Transverse colon (tissue), 4 donors: ENCODE results near the gene NRG2. TPM values are rescaled to one million over a fixed set of nuclear protein-coding genes. Genes with fewer than 3 reads are reported as not detected.

ENCODE experiments used
- DNase-seq: peaks from one replicate; pipeline ENCODE4 v3.0.0-alpha.2; 2019
- H3K27ac ChIP-seq, 4 donors: fragments of 200-600 bp; sonication (generic); 2 replicates each; pipeline ENCODE4 v1.5.1; 2016 to 2018; ENCODE audit warnings: inconsistent platforms in 4 of 4
- H3K27me3 ChIP-seq: fragments of 200-600 bp; sonication (generic); 2 replicates; pipeline ENCODE4 v1.5.1; 2017; ENCODE audit warnings: inconsistent platforms
- H3K36me3 ChIP-seq, 4 donors: fragments of 200-600 bp; sonication (generic); 2 replicates each; pipeline ENCODE4 v1.5.1; 2017 to 2019; ENCODE audit warnings: inconsistent platforms in 4 of 4
- H3K4me1 ChIP-seq, 4 donors: fragments of 200-600 bp; sonication (generic); 2 replicates each; pipeline ENCODE4 v1.5.1; 2017 to 2020; ENCODE audit warnings: inconsistent platforms in 4 of 4
- H3K4me3 ChIP-seq, 4 donors: fragments of 200-600 bp; sonication (generic); 1 replicate in 1 of 4; 2 replicates in 3 of 4; pipeline versions ENCODE4 v1.5.1 to v1.6.1; 2017 to 2019; ENCODE audit warnings: inconsistent platforms in 4 of 4
- H3K9me3 ChIP-seq, 2 donors: fragments of 200-600 bp; sonication (generic); 2 replicates each; pipeline ENCODE4 v1.5.1; 2017 to 2019; ENCODE audit warnings: inconsistent platforms in 2 of 2
- EP300 ChIP-seq: sonication (generic); formaldehyde crosslinking; IDR thresholded peaks from one replicate; pipeline ENCODE4 v1.6.1; 2017; ENCODE audit warnings: antibody characterized with exemption, low read depth
- POLR2A ChIP-seq: fragments of 450-650 bp; IDR thresholded peaks from one replicate; pipeline ENCODE4 v1.6.1; 2016; ENCODE audit warnings: antibody characterized with exemption, mild to moderate bottlenecking, moderate library complexity
- POLR2AphosphoS5 ChIP-seq, 3 donors: sonication (generic); formaldehyde crosslinking; IDR thresholded peaks; one replicate each; pipeline ENCODE4 v1.6.1; 2016; ENCODE audit warnings: antibody characterized with exemption in 3 of 3
- WGBS, 2 donors: methylation state at CpG; one replicate each; pipeline ENCODE4 v1.1.5; 2018; ENCODE audit warnings: low coverage in 1 of 2; 5-methylcytosine and 5-hydroxymethylcytosine counted together
- in situ Hi-C, 4 donors: fragments of 200-750 bp; cut with MboI; loops; one replicate each; pipeline versions ENCODE4 v1.15.0 to v1.15.1; 2017; ENCODE audit warnings: low sequenced_read_pairs in 3 of 4, low pct_ligation_motif_present in 1 of 4, low pct_unique_long_range_greater_than_20kb in 1 of 4
- intact Hi-C: fragments of 100-400 bp; cut with DNase I; formaldehyde crosslinking; loops from one replicate; pipeline ENCODE4 v1.15.1; 2023; ENCODE audit warnings: low total_unique reads
- total RNA-seq, 4 donors: library from RNA; depleted of rRNA; stranded (reverse); fragments of >200 nt; gene quantifications; one replicate each; pipeline ENCODE4 v1.1.0, GENCODE V29; 2016
- TF ChIP-seq, protein P1 (sequence below), 5 experiments: fragments of 200-600 bp in 3 of 5; fragments of 450-650 bp in 2 of 5; sonication (generic) in 3 of 5; IDR thresholded peaks; 1 replicate in 2 of 5; 2 replicates in 3 of 5; pipeline ENCODE4 v1.5.1; 2016 to 2017; ENCODE audit warnings: antibody characterized with exemption in 5 of 5, inconsistent platforms in 3 of 5, mild to moderate bottlenecking in 2 of 5, moderate library complexity in 1 of 5

The NRG2 gene
- total RNA-seq, 4 donors from 2014 or later, result 0.68 to 12.3 (median 0.95) TPM; not detected in 1

GRCh38 chr5:139895647-139896046, 147.5 kb downstream of the NRG2 start:
- Histone ChIP-seq H3K27ac (no peak overlapping the region), H3K4me3 (no peak overlapping the region), H3K36me3 (no peaks in the 10 kb centered on the region), H3K27me3 (peaks cover 2% of the 10 kb centered on the region), H3K9me3 (no peaks in the 10 kb centered on the region), H3K4me1 (peaks cover 0 to 11% (median 0%) of the 10 kb centered on the region in 4 donors)
- no peak for TF ChIP-seq POLR2AphosphoS5 (IDR thresholded peaks at IDR 0.05)
- in situ Hi-C loops, result no loop called here
- WGBS, 2 donors, result 51% methylated on average over 2 of the region's 2 CpGs; no CpG with 5 or more reads in 1 of the 2 donors
- DNase-seq, result no peak
- intact Hi-C loops, result no loop called here

DNA sequence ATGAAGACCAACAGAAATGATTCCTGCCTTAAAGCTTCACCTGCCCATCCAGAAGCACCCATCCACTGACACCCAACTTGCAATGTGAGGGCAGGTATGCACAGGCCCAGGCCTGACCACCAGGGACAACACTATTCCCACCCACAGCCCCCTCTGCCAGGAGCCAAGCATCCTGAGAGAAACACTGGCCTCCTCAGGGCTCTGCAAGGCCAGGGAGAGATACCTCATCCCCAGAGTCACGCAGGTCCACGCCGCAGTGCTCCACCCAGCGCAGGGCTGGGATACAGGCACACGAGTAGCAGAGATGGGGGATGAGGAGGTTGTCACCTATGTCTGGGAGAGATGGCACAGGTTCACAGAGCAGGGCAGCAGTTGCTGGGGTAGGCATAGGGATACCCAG, 148.1 kb downstream of the NRG2 start:
- no peak overlapping the region for H3K27ac ChIP-seq
- intact Hi-C loops, result no loop called here
- TF ChIP-seq POLR2A (no peak), EP300 (no peak), POLR2AphosphoS5 (IDR thresholded peaks at IDR 0.05) (no peak)
- TF ChIP-seq, protein P1, sequence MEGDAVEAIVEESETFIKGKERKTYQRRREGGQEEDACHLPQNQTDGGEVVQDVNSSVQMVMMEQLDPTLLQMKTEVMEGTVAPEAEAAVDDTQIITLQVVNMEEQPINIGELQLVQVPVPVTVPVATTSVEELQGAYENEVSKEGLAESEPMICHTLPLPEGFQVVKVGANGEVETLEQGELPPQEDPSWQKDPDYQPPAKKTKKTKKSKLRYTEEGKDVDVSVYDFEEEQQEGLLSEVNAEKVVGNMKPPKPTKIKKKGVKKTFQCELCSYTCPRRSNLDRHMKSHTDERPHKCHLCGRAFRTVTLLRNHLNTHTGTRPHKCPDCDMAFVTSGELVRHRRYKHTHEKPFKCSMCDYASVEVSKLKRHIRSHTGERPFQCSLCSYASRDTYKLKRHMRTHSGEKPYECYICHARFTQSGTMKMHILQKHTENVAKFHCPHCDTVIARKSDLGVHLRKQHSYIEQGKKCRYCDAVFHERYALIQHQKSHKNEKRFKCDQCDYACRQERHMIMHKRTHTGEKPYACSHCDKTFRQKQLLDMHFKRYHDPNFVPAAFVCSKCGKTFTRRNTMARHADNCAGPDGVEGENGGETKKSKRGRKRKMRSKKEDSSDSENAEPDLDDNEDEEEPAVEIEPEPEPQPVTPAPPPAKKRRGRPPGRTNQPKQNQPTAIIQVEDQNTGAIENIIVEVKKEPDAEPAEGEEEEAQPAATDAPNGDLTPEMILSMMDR (IDR thresholded peaks at IDR 0.05), result no peak
- peaks cover 0 to 11% (median 0%) of the 10 kb centered on the region in 4 donors for H3K4me1 ChIP-seq
- in situ Hi-C loops, result no loop called here
- no peak for DNase-seq
- no peaks in the 10 kb centered on the region for H3K9me3 ChIP-seq
- no peak overlapping the region for H3K4me3 ChIP-seq
- WGBS, 2 donors, result 98% methylated on average over 5 of the region's 5 CpGs; no CpG with 5 or more reads in 1 of the 2 donors
- H3K36me3 ChIP-seq, result no peaks in the 10 kb centered on the region
- H3K27me3 ChIP-seq, result no peaks in the 10 kb centered on the region

GRCh38 chr5:139893873-139894272, 149.2 kb downstream of the NRG2 start:
- TF ChIP-seq POLR2AphosphoS5 (IDR thresholded peaks at IDR 0.05), result peak in 2 of 3 donors; percentile 32 to 52
- TF ChIP-seq, protein P1 (IDR thresholded peaks at IDR 0.05), result no peak
- WGBS, 2 donors, result 77% methylated on average over 9 of the region's 9 CpGs; no CpG with 5 or more reads in 1 of the 2 donors
- Histone ChIP-seq H3K4me3 (no peak overlapping the region), H3K27me3 (no peaks in the 10 kb centered on the region), H3K36me3 (no peaks in the 10 kb centered on the region), H3K27ac (no peak overlapping the region), H3K4me1 (peaks cover 0 to 11% (median 0%) of the 10 kb centered on the region in 4 donors), H3K9me3 (no peaks in the 10 kb centered on the region)
- DNase-seq, result no peak
- in situ Hi-C loops (no loop called here), intact Hi-C loops (no loop called here)

DNA sequence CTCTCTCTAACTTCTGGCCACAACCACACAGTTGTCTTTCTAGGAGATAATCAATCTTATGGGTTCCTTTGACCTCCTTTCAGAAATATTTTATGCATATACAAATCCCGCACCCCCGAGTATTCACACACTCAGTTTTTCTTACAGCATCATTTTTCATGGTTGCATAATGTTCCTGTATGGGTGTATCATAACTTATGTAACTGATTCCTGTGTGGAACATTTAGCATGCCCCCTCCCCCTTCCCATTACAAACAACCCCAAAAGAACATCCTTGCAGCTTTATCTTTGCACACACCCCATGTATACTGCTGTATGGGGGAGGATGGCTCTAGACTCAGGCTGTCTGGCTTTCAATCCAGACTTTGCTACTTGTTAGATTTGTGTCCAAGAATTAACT, 153.7 kb downstream of the NRG2 start:
- in situ Hi-C loops (no loop called here), intact Hi-C loops (no loop called here)
- Histone ChIP-seq H3K9me3 (no peaks in the 10 kb centered on the region), H3K4me1 (no peaks in the 10 kb centered on the region), H3K27me3 (no peaks in the 10 kb centered on the region), H3K36me3 (no peaks in the 10 kb centered on the region), H3K27ac (no peak overlapping the region), H3K4me3 (no peak overlapping the region)
- DNase-seq, result no peak
- TF ChIP-seq POLR2A (no peak), EP300 (no peak), POLR2AphosphoS5 (IDR thresholded peaks at IDR 0.05) (no peak)
- TF ChIP-seq, protein P1 (IDR thresholded peaks at IDR 0.05), result no peak
- 85 to 92% methylated on average over 2 of the region's 2 CpGs for WGBS, 2 donors

- Histone ChIP-seq H3K4me1 (no peaks in the 10 kb centered on the region), H3K9me3 (no peaks in the 10 kb centered on the region), H3K27me3 (no peaks in the 10 kb centered on the region), H3K36me3 (no peaks in the 10 kb centered on the region), H3K27ac (no peak overlapping the region), H3K4me3 (no peak overlapping the region)
- intact Hi-C loops, result no loop called here
- in situ Hi-C loops, result no loop called here
- whole genome bisulfite sequencing, 2 donors, result 56 to 79% methylated on average over 2 to 4 of the region's 4 CpGs
- TF ChIP-seq POLR2A (no peak), EP300 (no peak), POLR2AphosphoS5 (IDR thresholded peaks at IDR 0.05) (no peak)
- TF ChIP-seq, protein P1 (IDR thresholded peaks at IDR 0.05), result no peak
- DNase-seq, result no peak
Observed at GRCh38 chr5:139888370-139888769, 154.7 kb downstream of the NRG2 start.
